A673 (cell line): ENCODE measurements around the gene CDC37.
A peak's percentile ranks its signal among the peaks of the same experiment; 100 is the strongest.

Experiments
- CTCF ChIP-seq: fragments of 300-800, 200-600 bp; sonication (generic); conservative IDR thresholded peaks from 2 replicates; pipeline ENCODE4 v1.5.1; 2017; ENCODE audit warnings: low read depth, mild to moderate bottlenecking, antibody characterized with exemption, low read length, moderate library complexity, mixed read lengths
- EZH2 ChIP-seq: fragments of 200-600 bp; sonication (generic); IDR thresholded peaks from 2 replicates; pipeline ENCODE4 v1.6.1; 2017; ENCODE audit warnings: borderline replicate concordance, low read depth, mild to moderate bottlenecking, mixed read lengths, antibody characterized with exemption, low read length; ENCODE audit not compliant: poor library complexity, severe bottlenecking

DNA sequence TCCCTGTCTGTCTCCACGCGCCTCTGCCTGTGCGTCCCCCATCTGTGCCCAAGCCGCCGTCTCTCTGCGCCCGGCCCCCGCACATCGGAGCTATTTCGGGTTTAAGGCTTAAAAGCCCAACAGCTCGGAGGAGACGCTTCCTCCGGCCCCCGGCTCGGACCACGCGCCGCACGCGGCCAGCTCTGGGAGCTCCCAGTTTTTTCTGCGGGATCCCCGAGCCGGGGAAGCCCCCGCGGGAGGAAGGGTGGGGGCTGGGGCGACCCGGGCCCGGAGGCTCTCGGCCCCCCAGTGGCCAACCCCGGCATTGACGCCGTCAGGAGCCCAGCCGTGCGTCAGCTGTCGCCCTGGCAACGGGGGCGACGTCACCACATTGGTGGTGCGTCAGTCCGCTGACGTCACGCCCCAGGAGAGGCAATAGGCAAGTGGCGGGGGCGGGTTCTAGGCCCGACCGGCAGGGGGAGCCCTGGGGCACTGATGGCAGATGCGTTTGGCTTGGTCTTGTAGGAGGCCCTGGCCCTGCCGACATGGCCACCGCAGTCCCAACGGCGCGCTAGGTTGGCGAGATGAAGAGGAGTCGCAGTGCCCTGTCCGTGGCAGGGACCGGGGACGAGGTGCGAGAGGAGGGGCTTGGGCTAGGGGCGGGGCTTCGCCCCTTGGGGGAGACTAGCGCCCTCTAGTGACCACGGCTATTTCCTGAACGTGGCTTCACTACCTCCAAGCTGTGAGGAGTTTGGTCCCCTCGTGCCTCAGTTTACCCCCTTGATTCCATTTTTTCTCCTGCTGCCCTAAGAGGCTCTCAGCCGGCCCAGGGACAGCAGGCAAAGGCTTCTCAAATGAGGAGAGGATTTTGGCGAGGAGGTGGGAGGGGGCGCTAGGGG, 13.3 kb upstream of the CDC37 start:
- TF ChIP-seq EZH2, result no peak
- peak; percentile 86 for TF ChIP-seq CTCF
